ENCODE results near the gene ZNG1C.
"Not testable (repeated sequence)": the region's sequence is repeated elsewhere in the genome, so short reads cannot be mapped to it uniquely, and the experiment has no call there.

ZNG1C gene
- total RNA-seq, result 1.9 to 2.9 (median 2.7) reads per million in 3 donors

DNA sequence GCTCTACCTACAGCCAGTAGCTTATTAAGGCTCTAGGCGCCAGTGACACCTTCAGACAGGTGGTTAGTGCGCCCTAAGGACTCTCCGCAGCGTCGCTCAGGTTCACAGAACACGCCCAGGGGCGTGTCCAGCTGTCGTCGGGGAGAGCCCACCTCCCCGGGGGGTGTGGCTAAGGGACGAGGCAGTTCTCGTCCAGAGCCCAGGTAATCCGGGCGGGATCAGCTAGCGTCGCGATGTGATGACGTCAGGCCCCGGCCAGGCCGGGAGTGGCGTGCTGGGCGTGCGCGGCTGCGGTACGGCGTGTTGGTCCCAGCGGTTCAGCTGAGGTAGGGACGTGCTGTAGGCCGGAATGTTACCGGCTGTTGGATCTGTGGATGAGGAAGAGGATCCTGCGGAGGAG is at the start of gene ZNG1C:
Gene ZNG1C (plus strand): TSS at position 301 of the 400 bp plus-strand sequence. CDS start 49 bp downstream, at position 350.
- not testable (repeated sequence) for H3K27ac ChIP-seq (ENCODE audit: insufficient read depth, low read length, poor library complexity, severe bottlenecking); H3K9me3 ChIP-seq (ENCODE audit: control insufficient read depth, low read length); H3K4me3 ChIP-seq (ENCODE audit: insufficient read depth, low read depth, low read length, poor library complexity, severe bottlenecking); H3K27me3 ChIP-seq (replicated peaks; ENCODE audit: control insufficient read depth, insufficient read depth, low read length, poor library complexity, severe bottlenecking); DNase-seq; H3K36me3 ChIP-seq (ENCODE audit: control insufficient read depth, insufficient read depth, low read length); H3K4me1 ChIP-seq (ENCODE audit: control insufficient read depth, insufficient read depth, low read length, poor library complexity, severe bottlenecking)

- not testable (repeated sequence) for DNase-seq; H3K27ac ChIP-seq (ENCODE audit: insufficient read depth, low read length, poor library complexity, severe bottlenecking); H3K36me3 ChIP-seq (ENCODE audit: control insufficient read depth, insufficient read depth, low read length); H3K9me3 ChIP-seq (ENCODE audit: control insufficient read depth, low read length); H3K4me3 ChIP-seq (ENCODE audit: insufficient read depth, low read depth, low read length, poor library complexity, severe bottlenecking); H3K4me1 ChIP-seq (ENCODE audit: control insufficient read depth, insufficient read depth, low read length, poor library complexity, severe bottlenecking); H3K27me3 ChIP-seq (replicated peaks; ENCODE audit: control insufficient read depth, insufficient read depth, low read length, poor library complexity, severe bottlenecking)
These were observed 654 bp downstream of the ZNG1C start for GRCh38 chr9:68242437-68242836.

DNA sequence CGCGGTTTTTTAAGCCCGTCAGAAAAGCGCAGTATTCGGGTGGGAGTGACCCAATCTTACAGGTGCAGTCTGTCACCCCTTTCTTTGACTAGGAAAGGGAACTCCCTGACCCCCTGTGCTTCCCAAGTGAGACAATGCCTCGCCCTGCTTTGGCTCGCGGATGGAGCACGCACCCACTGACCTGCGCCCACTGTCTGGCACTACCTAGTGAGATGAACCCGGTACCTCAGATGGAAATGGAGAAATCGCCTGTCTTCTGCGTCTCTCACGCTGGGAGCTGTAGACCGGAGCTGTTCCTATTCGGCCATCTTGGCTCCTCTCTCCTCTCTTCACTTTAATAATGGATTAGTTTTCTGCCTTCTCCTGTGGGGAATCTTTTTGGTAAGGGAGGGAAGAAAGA is 39.3 kb downstream of the ZNG1C start:
- not testable (repeated sequence) for H3K9me3 ChIP-seq (ENCODE audit: control insufficient read depth, low read length); H3K4me1 ChIP-seq (ENCODE audit: control insufficient read depth, insufficient read depth, low read length, poor library complexity, severe bottlenecking); H3K27ac ChIP-seq (ENCODE audit: insufficient read depth, low read length, poor library complexity, severe bottlenecking); H3K27me3 ChIP-seq (replicated peaks; ENCODE audit: control insufficient read depth, insufficient read depth, low read length, poor library complexity, severe bottlenecking); DNase-seq; H3K36me3 ChIP-seq (ENCODE audit: control insufficient read depth, insufficient read depth, low read length); H3K4me3 ChIP-seq (ENCODE audit: insufficient read depth, low read depth, low read length, poor library complexity, severe bottlenecking)

DNA sequence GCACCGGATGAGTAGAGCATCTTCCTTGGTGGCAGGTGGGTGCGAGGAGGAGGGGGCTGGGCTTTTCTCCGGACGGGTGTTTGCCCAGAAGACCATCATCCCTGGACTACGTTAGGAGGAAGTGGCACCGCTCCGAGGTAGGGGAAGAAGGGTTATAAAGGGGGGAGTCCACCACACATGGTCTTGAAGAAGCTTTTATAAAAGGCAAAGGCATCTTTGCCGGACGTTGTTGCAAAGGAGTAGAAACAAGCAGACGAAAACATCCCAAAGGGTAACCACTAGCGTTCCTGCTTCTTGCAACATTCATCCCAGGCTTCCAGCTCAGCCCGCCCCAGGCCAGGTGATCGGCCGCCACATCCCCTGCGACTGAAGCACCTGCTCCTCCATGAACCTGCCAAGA is 60.8 kb downstream of the ZNG1C start, which contains the start of gene FOXD4L3:
Gene FOXD4L3 (plus strand): TSS at position 301 of the 400 bp plus-strand sequence. CDS start 85 bp downstream, at position 386.
- not testable (repeated sequence) for H3K9me3 ChIP-seq (ENCODE audit: control insufficient read depth, low read length); H3K27ac ChIP-seq (ENCODE audit: insufficient read depth, low read length, poor library complexity, severe bottlenecking); H3K27me3 ChIP-seq (replicated peaks; ENCODE audit: control insufficient read depth, insufficient read depth, low read length, poor library complexity, severe bottlenecking); DNase-seq; H3K4me1 ChIP-seq (ENCODE audit: control insufficient read depth, insufficient read depth, low read length, poor library complexity, severe bottlenecking); H3K36me3 ChIP-seq (ENCODE audit: control insufficient read depth, insufficient read depth, low read length); H3K4me3 ChIP-seq (ENCODE audit: insufficient read depth, low read depth, low read length, poor library complexity, severe bottlenecking)

- H3K4me1 ChIP-seq (ENCODE audit: control insufficient read depth, insufficient read depth, low read length, poor library complexity, severe bottlenecking); H3K27ac ChIP-seq (ENCODE audit: insufficient read depth, low read length, poor library complexity, severe bottlenecking); H3K27me3 ChIP-seq (replicated peaks; ENCODE audit: control insufficient read depth, insufficient read depth, low read length, poor library complexity, severe bottlenecking); H3K4me3 ChIP-seq (ENCODE audit: insufficient read depth, low read depth, low read length, poor library complexity, severe bottlenecking); H3K36me3 ChIP-seq (ENCODE audit: control insufficient read depth, insufficient read depth, low read length); H3K9me3 ChIP-seq (ENCODE audit: control insufficient read depth, low read length); DNase-seq: not testable (repeated sequence)
These were observed 62.0 kb downstream of the ZNG1C start for GRCh38 chr9:68303771-68304170.

DNA sequence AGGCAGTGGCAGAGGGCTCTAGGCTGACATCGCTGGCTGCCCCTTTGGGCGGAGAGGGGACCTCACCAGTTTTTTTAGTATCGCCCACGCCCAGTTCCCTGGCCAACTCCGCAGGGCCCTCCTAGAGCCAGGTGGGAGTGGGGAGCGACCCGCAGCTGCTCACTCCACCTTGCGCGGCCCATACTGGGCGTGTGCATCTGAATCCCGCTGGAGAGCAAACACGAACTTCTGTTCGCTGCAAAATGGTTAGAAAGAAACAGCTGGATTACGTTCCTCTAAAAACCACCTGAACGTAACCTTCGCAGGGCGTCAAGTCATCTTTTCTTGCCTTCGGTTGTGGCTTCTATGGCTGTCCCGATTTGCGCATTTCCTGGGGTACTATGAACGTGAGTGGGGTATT is 62.4 kb downstream of the ZNG1C start:
- H3K4me3 ChIP-seq (ENCODE audit: insufficient read depth, low read depth, low read length, poor library complexity, severe bottlenecking); H3K27me3 ChIP-seq (replicated peaks; ENCODE audit: control insufficient read depth, insufficient read depth, low read length, poor library complexity, severe bottlenecking); H3K4me1 ChIP-seq (ENCODE audit: control insufficient read depth, insufficient read depth, low read length, poor library complexity, severe bottlenecking); H3K36me3 ChIP-seq (ENCODE audit: control insufficient read depth, insufficient read depth, low read length); H3K27ac ChIP-seq (ENCODE audit: insufficient read depth, low read length, poor library complexity, severe bottlenecking); H3K9me3 ChIP-seq (ENCODE audit: control insufficient read depth, low read length); DNase-seq: not testable (repeated sequence)

- H3K27ac ChIP-seq (ENCODE audit: insufficient read depth, low read length, poor library complexity, severe bottlenecking); H3K4me3 ChIP-seq (ENCODE audit: insufficient read depth, low read depth, low read length, poor library complexity, severe bottlenecking); H3K4me1 ChIP-seq (ENCODE audit: control insufficient read depth, insufficient read depth, low read length, poor library complexity, severe bottlenecking); H3K9me3 ChIP-seq (ENCODE audit: control insufficient read depth, low read length); H3K27me3 ChIP-seq (replicated peaks; ENCODE audit: control insufficient read depth, insufficient read depth, low read length, poor library complexity, severe bottlenecking); H3K36me3 ChIP-seq (ENCODE audit: control insufficient read depth, insufficient read depth, low read length); DNase-seq: not testable (repeated sequence)
These were observed 63.0 kb downstream of the ZNG1C start for GRCh38 chr9:68304777-68305176.

DNA sequence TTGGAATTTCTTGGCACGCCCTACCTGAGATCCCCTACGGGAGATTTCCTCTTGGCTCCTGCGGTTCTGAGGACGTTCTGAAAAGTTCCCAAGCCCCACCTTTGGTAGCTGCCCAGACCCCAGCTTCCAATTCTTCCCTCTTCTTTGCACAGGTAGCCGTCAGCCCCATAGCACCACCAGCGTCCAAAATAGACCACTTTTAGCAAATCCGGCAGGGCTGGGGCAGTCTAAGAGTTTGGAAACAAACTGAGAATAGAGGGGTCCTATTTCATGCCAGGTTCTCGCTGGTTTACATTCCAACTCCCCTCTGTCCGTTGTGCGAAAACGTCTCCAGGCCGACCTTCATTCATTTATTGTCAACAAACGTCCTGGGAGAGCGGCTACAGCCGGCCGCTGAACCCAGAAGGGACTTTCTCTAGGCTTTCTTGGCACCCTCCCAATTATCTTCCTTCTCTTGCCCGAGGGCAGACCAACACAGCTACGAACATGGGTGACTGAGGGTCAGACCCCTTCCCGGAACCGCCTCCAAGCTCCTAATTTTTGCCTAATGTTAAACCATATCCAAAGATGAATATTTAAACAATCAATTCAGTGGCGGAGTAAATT is 64.0 kb downstream of the ZNG1C start:
- H3K9me3 ChIP-seq (ENCODE audit: control insufficient read depth, low read length); DNase-seq; H3K4me1 ChIP-seq (ENCODE audit: control insufficient read depth, insufficient read depth, low read length, poor library complexity, severe bottlenecking); H3K4me3 ChIP-seq (ENCODE audit: insufficient read depth, low read depth, low read length, poor library complexity, severe bottlenecking); H3K36me3 ChIP-seq (ENCODE audit: control insufficient read depth, insufficient read depth, low read length); H3K27ac ChIP-seq (ENCODE audit: insufficient read depth, low read length, poor library complexity, severe bottlenecking); H3K27me3 ChIP-seq (replicated peaks; ENCODE audit: control insufficient read depth, insufficient read depth, low read length, poor library complexity, severe bottlenecking): not testable (repeated sequence)

GRCh38 chr9:68306391-68306964 is 64.7 kb downstream of the ZNG1C start:
- H3K36me3 ChIP-seq (ENCODE audit: control insufficient read depth, insufficient read depth, low read length); H3K27ac ChIP-seq (ENCODE audit: insufficient read depth, low read length, poor library complexity, severe bottlenecking); H3K9me3 ChIP-seq (ENCODE audit: control insufficient read depth, low read length); H3K4me1 ChIP-seq (ENCODE audit: control insufficient read depth, insufficient read depth, low read length, poor library complexity, severe bottlenecking); H3K27me3 ChIP-seq (replicated peaks; ENCODE audit: control insufficient read depth, insufficient read depth, low read length, poor library complexity, severe bottlenecking); H3K4me3 ChIP-seq (ENCODE audit: insufficient read depth, low read depth, low read length, poor library complexity, severe bottlenecking); DNase-seq: not testable (repeated sequence)

DNA sequence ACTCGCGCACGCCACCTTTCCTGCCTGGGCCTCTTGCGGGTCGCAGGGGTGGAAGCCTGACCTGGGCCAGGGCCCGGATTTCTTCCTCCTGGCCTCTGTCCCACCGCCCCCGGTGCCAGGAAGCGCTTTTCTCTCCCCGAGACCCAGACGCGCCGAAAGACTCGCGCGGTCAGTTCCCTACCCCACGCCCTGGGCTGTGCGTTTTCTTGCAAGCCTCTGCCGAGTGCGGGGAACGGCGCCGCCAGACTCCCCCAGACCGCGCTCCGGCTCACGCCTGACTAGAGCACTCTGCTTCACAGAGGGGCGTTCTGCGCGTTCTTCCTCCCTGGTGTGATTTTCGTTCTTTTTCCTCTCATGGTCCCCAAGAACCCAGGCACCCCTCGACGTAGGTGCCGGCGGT is 65.3 kb downstream of the ZNG1C start:
- H3K36me3 ChIP-seq (ENCODE audit: control insufficient read depth, insufficient read depth, low read length); H3K27ac ChIP-seq (ENCODE audit: insufficient read depth, low read length, poor library complexity, severe bottlenecking); H3K27me3 ChIP-seq (replicated peaks; ENCODE audit: control insufficient read depth, insufficient read depth, low read length, poor library complexity, severe bottlenecking); H3K4me1 ChIP-seq (ENCODE audit: control insufficient read depth, insufficient read depth, low read length, poor library complexity, severe bottlenecking); DNase-seq; H3K4me3 ChIP-seq (ENCODE audit: insufficient read depth, low read depth, low read length, poor library complexity, severe bottlenecking); H3K9me3 ChIP-seq (ENCODE audit: control insufficient read depth, low read length): not testable (repeated sequence)
